SK-N-SH (cell line): ENCODE measurements around the gene PRDM11. TPM values are rescaled to one million over a fixed set of nuclear protein-coding genes. Genes with fewer than 3 reads are reported as not detected.

Experiments
- CTCF ChIA-PET: fragments of 300-600, 350-600 bp; formaldehyde crosslinking; extraction: SDS; loops from one replicate; lab custom pipeline; 2021; lab: Yijun Ruan, JAX
- POLR2A ChIA-PET: fragments of 350-600 bp; sonication (Branson Sonifier 250); formaldehyde crosslinking; extraction: SDS; loops from one replicate; lab custom pipeline; 2020; ENCODE audit warnings: antibody characterized with exemption, inconsistent platforms; lab: Yijun Ruan, JAX
- DNase-seq: peaks from one replicate; pipeline ENCODE4 v3.0.0; 2012
- H2AFZ ChIP-seq: fragments of 200-600 bp; sonication (generic); 2 replicates; pipeline ENCODE4 v1.8.1; 2016; ENCODE audit warnings: antibody characterized with exemption, mild to moderate bottlenecking, low read depth
- H3F3A ChIP-seq: fragments of 200-600 bp; sonication (generic); replicated peaks from 2 replicates; pipeline ENCODE3; 2016; ENCODE audit warnings: antibody characterized with exemption, mild to moderate bottlenecking; ENCODE audit not compliant: insufficient read depth
- H3K27ac ChIP-seq, 2 experiments: fragments of 200-500 bp in 1 of 2; fragments of 200-600 bp in 1 of 2; sonication (Bioruptor generic) in 1 of 2; sonication (generic), shearing (Covaris generic) in 1 of 2; 2 replicates each; pipeline versions ENCODE4 v1.5.1 to v1.6.1; 2014 to 2016; ENCODE audit warnings: low read depth in 2 of 2, inconsistent platforms in 1 of 2, low read length in 1 of 2, mild to moderate bottlenecking in 1 of 2, mixed read lengths in 1 of 2
- H3K27me3 ChIP-seq: fragments of 200-600 bp; sonication (generic), shearing (Covaris generic); 2 replicates; pipeline ENCODE4 v1.6.1; 2016; ENCODE audit warnings: mixed run types; ENCODE audit not compliant: insufficient read depth
- H3K36me3 ChIP-seq, 2 experiments: fragments of 200-500 bp in 1 of 2; fragments of 200-600 bp in 1 of 2; sonication (Bioruptor generic) in 1 of 2; sonication (generic) in 1 of 2; replicated peaks in 1 of 2; 2 replicates each; pipeline versions ENCODE3 to v1.5.1; 2014 to 2016; ENCODE audit warnings: low read length in 1 of 2, mild to moderate bottlenecking in 1 of 2; ENCODE audit not compliant: insufficient read depth in 2 of 2, control insufficient read depth in 1 of 2
- H3K4me1 ChIP-seq, 2 experiments: fragments of 200-500 bp in 1 of 2; fragments of 200-600 bp in 1 of 2; sonication (Bioruptor generic) in 1 of 2; sonication (generic), shearing (Covaris generic) in 1 of 2; 2 replicates each; pipeline versions ENCODE4 v1.5.1 to v1.6.1; 2014 to 2016; ENCODE audit warnings: low read depth in 1 of 2, low read length in 1 of 2, mixed run types in 1 of 2; ENCODE audit not compliant: insufficient read depth in 2 of 2, control insufficient read depth in 1 of 2
- H3K4me2 ChIP-seq: fragments of 200-600 bp; sonication (generic), shearing (Covaris generic); 2 replicates; pipeline ENCODE4 v1.6.1; 2017; ENCODE audit warnings: mixed run types
- H3K4me3 ChIP-seq, 2 experiments: fragments of 200-500 bp in 1 of 2; fragments of 200-600 bp in 1 of 2; sonication (Bioruptor generic) in 1 of 2; sonication (generic), shearing (Covaris generic) in 1 of 2; 2 replicates each; pipeline versions ENCODE4 v1.5.1 to v1.8.1; 2014 to 2016; ENCODE audit warnings: low read depth in 2 of 2, inconsistent platforms in 1 of 2, low read length in 1 of 2, mild to moderate bottlenecking in 1 of 2, mixed read lengths in 1 of 2, moderate library complexity in 1 of 2
- H3K79me2 ChIP-seq: fragments of 200-600 bp; sonication (generic); 2 replicates; pipeline ENCODE4 v1.8.1; 2017; ENCODE audit warnings: mild to moderate bottlenecking; ENCODE audit not compliant: insufficient read depth
- H3K9ac ChIP-seq: fragments of 200-600 bp; sonication (generic); 2 replicates; pipeline ENCODE4 v1.6.1; 2017; ENCODE audit warnings: mixed run types
- H3K9me2 ChIP-seq: fragments of 200-600 bp; sonication (generic); 2 replicates; pipeline ENCODE4 v1.6.1; 2017; ENCODE audit warnings: mixed run types
- H3K9me3 ChIP-seq: fragments of 200-600 bp; sonication (generic); 2 replicates; pipeline ENCODE4 v1.6.1; 2017; ENCODE audit warnings: mixed run types, mild to moderate bottlenecking, moderate library complexity
- H4K20me1 ChIP-seq: fragments of 200-600 bp; sonication (generic); 2 replicates; pipeline ENCODE4 v1.6.1; 2017; ENCODE audit warnings: mild to moderate bottlenecking, mixed run types; ENCODE audit not compliant: insufficient read depth
- EP300 ChIP-seq, 2 experiments: IDR thresholded peaks; 2 replicates each; pipeline versions ENCODE4 v1.4.0 to v1.6.1; 2012; ENCODE audit warnings: borderline replicate concordance in 1 of 2, low read depth in 1 of 2, low read length in 1 of 2
- EZH2phosphoT487 ChIP-seq: fragments of 200-600 bp; sonication (generic); IDR thresholded peaks from 2 replicates; pipeline ENCODE4 v1.6.1; 2017; ENCODE audit warnings: low read depth, mixed run types, mild to moderate bottlenecking, antibody characterized with exemption, moderate library complexity, borderline replicate concordance
- JUND ChIP-seq: IDR thresholded peaks from 2 replicates; pipeline ENCODE4 v1.4.0; 2012
- NFIC ChIP-seq: IDR thresholded peaks from 2 replicates; pipeline ENCODE4 v1.4.0; 2012; ENCODE audit warnings: borderline replicate concordance
- NRF1 ChIP-seq: IDR thresholded peaks from 2 replicates; pipeline ENCODE4 v1.6.1; 2012; ENCODE audit warnings: low read depth, mild to moderate bottlenecking, low read length
- RAD21 ChIP-seq: IDR thresholded peaks from 2 replicates; pipeline ENCODE4 v1.6.1; 2012; ENCODE audit warnings: mild to moderate bottlenecking, low read length
- RFX5 ChIP-seq: IDR thresholded peaks from 2 replicates; pipeline ENCODE4 v1.6.1; 2012; ENCODE audit warnings: mild to moderate bottlenecking, improper control_type of control experiment, low read length
- TEAD4 ChIP-seq: IDR thresholded peaks from 2 replicates; pipeline ENCODE4 v1.4.0; 2012; ENCODE audit warnings: mild to moderate bottlenecking, borderline replicate concordance; ENCODE audit not compliant: insufficient read depth
- YY1 ChIP-seq: IDR thresholded peaks from 2 replicates; pipeline ENCODE4 v1.4.0; 2012; ENCODE audit warnings: low read depth, mild to moderate bottlenecking
- WGBS: methylation state at CpG from one replicate; pipeline ENCODE4 v1.1.6; 2017; ENCODE audit warnings: low lambda C conversion rate; 5-methylcytosine and 5-hydroxymethylcytosine counted together
- polyA plus RNA-seq, 3 experiments: library from polyadenylated mRNA; depleted of rRNA; stranded (reverse); fragments of >200 nt; gene quantifications; 2 replicates each; pipeline ENCODE4 v1.2.3, GENCODE V29; 2012
- TF ChIP-seq, protein P1 (sequence below): IDR thresholded peaks from 2 replicates; pipeline ENCODE4; 2012

Gene PRDM11
- polyA plus RNA-seq, 1 of the 3 experiments (the other 2 are of a cell fraction), result 4.5 TPM

GRCh38 chr11:45262900-45263299, 116.5 kb downstream of the PRDM11 start:
- no peaks in the 10 kb centered on the region for H3K27me3 ChIP-seq
- H3K79me2 ChIP-seq, result no peaks in the 10 kb centered on the region
- H4K20me1 ChIP-seq, result no peaks in the 10 kb centered on the region
- no peak overlapping the region for H3K4me3 ChIP-seq
- no peaks in the 10 kb centered on the region for H3K36me3 ChIP-seq
- H3K9me2 ChIP-seq, result no peaks in the 10 kb centered on the region
- no peak for DNase-seq
- WGBS, result 31% methylated on average over 3 of the region's 4 CpGs
- H3K9me3 ChIP-seq, result no peaks in the 10 kb centered on the region
- no peak overlapping the region for H2AFZ ChIP-seq
- CTCF ChIA-PET, result interaction anchor here (0.6 to 1.1 kb wide), 4 partner anchors 19 to 706 kb away, joined by 3 to 5 read pairs (median 3); no protein-coding TSS in a partner anchor
- no peaks in the 10 kb centered on the region; a peak in 1 of 4 replicates for H3K4me1 ChIP-seq
- H3F3A ChIP-seq, result peaks cover 10% of the 10 kb centered on the region
- no peak overlapping the region for H3K9ac ChIP-seq
- TF ChIP-seq EZH2phosphoT487 (no peak), EP300 (IDR thresholded peaks at IDR 0.05; ENCODE audit: borderline replicate concordance in 1 of 2, low read depth in 1 of 2, low read length in 1 of 2) (no peak), RAD21 (no peak), JUND (no peak), YY1 (no peak), TEAD4 (no peak)
- TF ChIP-seq, protein P1, sequence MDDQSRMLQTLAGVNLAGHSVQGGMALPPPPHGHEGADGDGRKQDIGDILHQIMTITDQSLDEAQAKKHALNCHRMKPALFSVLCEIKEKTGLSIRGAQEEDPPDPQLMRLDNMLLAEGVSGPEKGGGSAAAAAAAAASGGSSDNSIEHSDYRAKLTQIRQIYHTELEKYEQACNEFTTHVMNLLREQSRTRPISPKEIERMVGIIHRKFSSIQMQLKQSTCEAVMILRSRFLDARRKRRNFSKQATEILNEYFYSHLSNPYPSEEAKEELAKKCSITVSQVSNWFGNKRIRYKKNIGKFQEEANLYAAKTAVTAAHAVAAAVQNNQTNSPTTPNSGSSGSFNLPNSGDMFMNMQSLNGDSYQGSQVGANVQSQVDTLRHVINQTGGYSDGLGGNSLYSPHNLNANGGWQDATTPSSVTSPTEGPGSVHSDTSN, result no peak
- H3K4me2 ChIP-seq, result no peak overlapping the region
- POLR2A ChIA-PET, result no interaction called here
- H3K27ac ChIP-seq, result no peak overlapping the region

GRCh38 chr11:45263773-45264172, 117.3 kb downstream of the PRDM11 start:
- WGBS, result 97% methylated on average over 3 of the region's 3 CpGs
- Histone ChIP-seq H2AFZ (no peak overlapping the region), H3F3A (peaks cover 10% of the 10 kb centered on the region), H3K27me3 (no peaks in the 10 kb centered on the region), H3K36me3 (no peaks in the 10 kb centered on the region), H3K4me2 (no peak overlapping the region)
- CTCF ChIA-PET, result interaction anchor here (1.0 to 1.7 kb wide), 7 partner anchors 11 to 508 kb away, joined by 3 to 8 read pairs (median 3); no protein-coding TSS in a partner anchor
- POLR2A ChIA-PET, result no interaction called here
- no peak for TF ChIP-seq NFIC
- no peak for TF ChIP-seq JUND
- no peak for TF ChIP-seq NRF1
- TF ChIP-seq, protein P1, result no peak
- no peak for TF ChIP-seq EZH2phosphoT487
- no peak for TF ChIP-seq EP300 (IDR thresholded peaks at IDR 0.05; ENCODE audit: borderline replicate concordance in 1 of 2, low read depth in 1 of 2, low read length in 1 of 2)
- TF ChIP-seq RFX5, result no peak
- TF ChIP-seq, all 33 proteins: peak for 0
- Histone ChIP-seq H3K9me2 (no peaks in the 10 kb centered on the region), H4K20me1 (no peaks in the 10 kb centered on the region), H3K9ac (no peak overlapping the region), H3K9me3 (no peaks in the 10 kb centered on the region), H3K27ac (no peak overlapping the region), H3K4me1 (no peaks in the 10 kb centered on the region; a peak in 1 of 4 replicates), H3K4me3 (no peak overlapping the region), H3K79me2 (no peaks in the 10 kb centered on the region)
- DNase-seq, result no peak
